IPS DF 4.7 (cell line): ENCODE data around the gene PHTF1.

ENCODE experiments used
- DNase-seq: peaks from one replicate; pipeline ENCODE4 v3.0.0-alpha.2; 2013; ENCODE audit warnings: low spot score; ENCODE audit errors: extremely low read depth

The PHTF1 gene

GRCh38 chr1:113759333-113760101 is at the start of gene PHTF1:
Gene PHTF1 (minus strand): TSS chr1:113759486. CDS start chr1:113758703, 783 bp downstream.
- peak; percentile 38 for DNase-seq

GRCh38 chr1:113808450-113809195 is 49.3 kb upstream of the PHTF1 start:
- DNase-seq = no peak

GRCh38 chr1:113805639-113806038 is 46.4 kb upstream of the PHTF1 start:
- DNase-seq = no peak

GRCh38 chr1:113805256-113805531 is 45.9 kb upstream of the PHTF1 start:
- no peak for DNase-seq

- no peak for DNase-seq
These were observed 45.4 kb upstream of the PHTF1 start for GRCh38 chr1:113804421-113805255.

- DNase-seq = no peak
These were observed 43.2 kb upstream of the PHTF1 start for GRCh38 chr1:113802367-113803007.

GRCh38 chr1:113800487-113800886 is 41.2 kb upstream of the PHTF1 start:
- no peak for DNase-seq

- DNase-seq = no peak
These were observed 38.2 kb upstream of the PHTF1 start for GRCh38 chr1:113797472-113797871.

GRCh38 chr1:113793878-113794834 is 34.9 kb upstream of the PHTF1 start:
- DNase-seq = no peak

GRCh38 chr1:113792986-113793385 is 33.7 kb upstream of the PHTF1 start:
- DNase-seq = no peak

- DNase-seq = no peak
These were observed 33.2 kb upstream of the PHTF1 start for GRCh38 chr1:113792471-113792870.

GRCh38 chr1:113788802-113789201 is 29.5 kb upstream of the PHTF1 start:
- DNase-seq = no peak

- no peak for DNase-seq
These were observed 28.4 kb upstream of the PHTF1 start for GRCh38 chr1:113787663-113788062.

GRCh38 chr1:113786069-113786468 is 26.8 kb upstream of the PHTF1 start:
- DNase-seq = no peak

GRCh38 chr1:113784104-113784779 is 25.0 kb upstream of the PHTF1 start:
- DNase-seq = no peak

- no peak for DNase-seq
These were observed 24.2 kb upstream of the PHTF1 start for GRCh38 chr1:113783254-113784103.

- DNase-seq = no peak
These were observed 23.1 kb upstream of the PHTF1 start for GRCh38 chr1:113782406-113782805.

GRCh38 chr1:113780374-113781146 is 21.3 kb upstream of the PHTF1 start:
- no peak for DNase-seq
